A549 (cell line): ENCODE results near the gene APH1B. TPM values are rescaled to one million over a fixed set of nuclear protein-coding genes. Genes with fewer than 3 reads are reported as not detected.
A peak's percentile ranks its signal among the peaks of the same experiment; 100 is the strongest.

Experiments
- CBX8 ChIP-seq: fragments of 200-600 bp; sonication (generic); IDR thresholded peaks from 2 replicates; pipeline ENCODE4 v1.6.1; 2016
- FOSB ChIP-seq: fragments of 250-450 bp; sonication (Bioruptor Pico); IDR thresholded peaks from 2 replicates; pipeline ENCODE4 v1.5.0; 2020; ENCODE audit warnings: mild to moderate bottlenecking, moderate library complexity
- HEYL ChIP-seq: fragments of 250-450 bp; sonication (Bioruptor Pico); IDR thresholded peaks from 2 replicates; pipeline ENCODE4 v1.8.0; 2021; ENCODE audit warnings: mild to moderate bottlenecking, moderate library complexity
- HOXB13 ChIP-seq: fragments of 250-450 bp; sonication (Bioruptor Pico); IDR thresholded peaks from 2 replicates; pipeline ENCODE4 v1.5.0; 2020; ENCODE audit warnings: low read depth, mild to moderate bottlenecking, moderate library complexity
- JUN ChIP-seq, 2 experiments: fragments of >200 bp; sonication (Bioruptor Twin); formaldehyde crosslinking; IDR thresholded peaks; 2 replicates in 1 of 2; 3 replicates in 1 of 2; pipeline ENCODE4 v1.6.1; 2016 to 2017
- JUNB ChIP-seq: fragments of >200 bp; sonication (Bioruptor Twin); formaldehyde crosslinking; IDR thresholded peaks from 2 replicates; pipeline ENCODE4 v1.6.1; 2016
- MYC ChIP-seq: IDR thresholded peaks from 2 replicates; pipeline ENCODE4 v1.6.1; 2012; ENCODE audit warnings: mild to moderate bottlenecking, inconsistent platforms, low read length, improper control_type of control experiment, borderline replicate concordance
- NFE2L2 ChIP-seq: fragments of 150-350 bp; conservative IDR thresholded peaks from 2 replicates; pipeline ENCODE4 v1.6.1; 2014; ENCODE audit warnings: low read length
- NPAS2 ChIP-seq: fragments of 250-450 bp; sonication (Bioruptor Pico); IDR thresholded peaks from 2 replicates; pipeline ENCODE4 v1.8.0; 2022; ENCODE audit warnings: mild to moderate bottlenecking, moderate library complexity, borderline replicate concordance
- PHF8 ChIP-seq: fragments of 200-600 bp; sonication (generic); IDR thresholded peaks from 2 replicates; pipeline ENCODE4 v1.6.1; 2016; ENCODE audit warnings: low read depth, mild to moderate bottlenecking, antibody characterized with exemption, moderate library complexity, borderline replicate concordance
- RNF2 ChIP-seq: fragments of 200-600 bp; sonication (generic); IDR thresholded peaks from 2 replicates; pipeline ENCODE4 v1.6.1; 2016; ENCODE audit warnings: low read depth, mild to moderate bottlenecking, antibody characterized with exemption, moderate library complexity, borderline replicate concordance
- SREBF2 ChIP-seq: fragments of 450-650 bp; IDR thresholded peaks from 2 replicates; pipeline ENCODE4 v1.6.1; 2014; ENCODE audit warnings: mild to moderate bottlenecking, moderate library complexity
- polyA plus RNA-seq, 4 experiments: library from polyadenylated mRNA; depleted of rRNA in 3 of 4; stranded (reverse); fragments of >200 nt; fragmentation: RNase III in 1 of 4; extraction: RNeasy Plus Mini Kit Qiagen cat#74134 plus additional on column Dnase treatment in 1 of 4; gene quantifications; 2 replicates in 3 of 4; 3 replicates in 1 of 4; pipeline ENCODE4 v1.2.3, GENCODE V29; 2011 to 2017
- TF ChIP-seq, protein P1 (sequence below): fragments of 150-350 bp; IDR thresholded peaks from 2 replicates; pipeline ENCODE4 v1.6.1; 2014; ENCODE audit warnings: low read depth, mild to moderate bottlenecking, low read length
- TF ChIP-seq, protein P2 (sequence below): fragments of >200 bp; sonication (Bioruptor Twin); formaldehyde crosslinking; IDR thresholded peaks from 2 replicates; pipeline ENCODE4 v1.6.1; 2016
- TF ChIP-seq, protein P3 (sequence below): fragments of 250-450 bp; sonication (Bioruptor Pico); IDR thresholded peaks from 2 replicates; pipeline ENCODE4 v1.5.0; 2020; ENCODE audit warnings: low read depth, mild to moderate bottlenecking, moderate library complexity
- TF ChIP-seq, protein P4 (sequence below): IDR thresholded peaks from 2 replicates; pipeline ENCODE4 v1.6.1; 2012
- TF ChIP-seq, protein P5 (sequence below): fragments of 250-450 bp; sonication (Bioruptor Pico); IDR thresholded peaks from 2 replicates; pipeline ENCODE4 v1.5.0; 2021; ENCODE audit warnings: mild to moderate bottlenecking, moderate library complexity, borderline replicate concordance
- TF ChIP-seq, protein P6 (sequence below): fragments of >200 bp; sonication (Bioruptor Twin); formaldehyde crosslinking; IDR thresholded peaks from 3 replicates; pipeline ENCODE4 v1.5.1; 2016
- TF ChIP-seq, protein P7 (sequence below): fragments of 200-600 bp; sonication (generic); IDR thresholded peaks from 2 replicates; pipeline ENCODE4 v1.6.1; 2016; ENCODE audit warnings: antibody characterized with exemption, mild to moderate bottlenecking, moderate library complexity

Gene APH1B
- polyA plus RNA-seq, 2 of the 4 experiments (the other 2 are of a cell fraction): 16.4 to 28.5 TPM

DNA sequence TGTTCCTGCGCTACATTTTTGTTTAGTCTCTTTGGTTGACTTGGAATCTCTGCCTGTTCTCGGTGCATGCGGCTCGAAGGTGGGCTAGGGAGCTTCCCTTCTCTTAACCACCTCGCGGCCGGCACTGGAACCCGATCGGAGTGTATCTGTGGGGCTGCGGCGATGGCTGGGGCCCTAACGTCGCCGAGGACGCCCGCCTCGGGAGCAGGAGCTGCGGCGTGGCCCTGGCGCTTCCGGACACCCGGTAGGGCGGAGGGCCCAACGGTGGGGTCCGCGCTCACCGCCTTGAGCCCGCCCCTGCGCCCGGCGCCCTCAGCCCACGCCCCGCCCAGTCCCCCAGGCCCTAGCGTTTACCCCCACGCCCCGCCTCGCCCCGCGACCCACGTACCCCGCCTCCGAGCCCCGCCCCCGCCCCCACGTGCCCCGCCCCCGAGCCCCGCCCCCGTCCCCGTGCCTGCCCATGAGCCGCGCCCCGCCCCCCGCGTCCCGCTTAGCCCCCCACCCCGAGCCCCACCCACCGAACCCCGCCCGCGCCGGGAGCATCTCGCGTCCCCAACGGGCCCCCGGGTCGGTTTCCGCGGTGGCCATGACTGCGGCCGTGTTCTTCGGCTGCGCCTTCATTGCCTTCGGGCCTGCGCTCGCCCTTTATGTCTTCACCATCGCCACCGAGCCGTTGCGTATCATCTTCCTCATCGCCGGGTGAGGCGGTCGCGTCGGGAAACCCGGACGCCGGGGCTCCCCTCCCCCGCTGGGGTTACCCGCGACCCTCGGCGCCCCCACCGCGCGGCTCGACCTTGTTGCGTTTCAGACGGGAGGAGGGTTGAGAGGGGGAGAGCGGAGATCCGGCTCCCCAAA is at the start of gene APH1B (continued):
- TF ChIP-seq, protein P1, sequence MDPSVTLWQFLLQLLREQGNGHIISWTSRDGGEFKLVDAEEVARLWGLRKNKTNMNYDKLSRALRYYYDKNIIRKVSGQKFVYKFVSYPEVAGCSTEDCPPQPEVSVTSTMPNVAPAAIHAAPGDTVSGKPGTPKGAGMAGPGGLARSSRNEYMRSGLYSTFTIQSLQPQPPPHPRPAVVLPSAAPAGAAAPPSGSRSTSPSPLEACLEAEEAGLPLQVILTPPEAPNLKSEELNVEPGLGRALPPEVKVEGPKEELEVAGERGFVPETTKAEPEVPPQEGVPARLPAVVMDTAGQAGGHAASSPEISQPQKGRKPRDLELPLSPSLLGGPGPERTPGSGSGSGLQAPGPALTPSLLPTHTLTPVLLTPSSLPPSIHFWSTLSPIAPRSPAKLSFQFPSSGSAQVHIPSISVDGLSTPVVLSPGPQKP: no peak
- no peak for TF ChIP-seq HOXB13
- TF ChIP-seq JUN (IDR thresholded peaks at IDR 0.05): peak in 1 of 2 experiments; percentile 97; a peak in 4 of 5 replicates
- TF ChIP-seq, protein P2, sequence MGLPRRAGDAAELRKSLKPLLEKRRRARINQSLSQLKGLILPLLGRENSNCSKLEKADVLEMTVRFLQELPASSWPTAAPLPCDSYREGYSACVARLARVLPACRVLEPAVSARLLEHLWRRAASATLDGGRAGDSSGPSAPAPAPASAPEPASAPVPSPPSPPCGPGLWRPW: no peak
- TF ChIP-seq HEYL (CRISPR knock-in tag): no peak
- no peak for TF ChIP-seq JUNB
- TF ChIP-seq, protein P3, sequence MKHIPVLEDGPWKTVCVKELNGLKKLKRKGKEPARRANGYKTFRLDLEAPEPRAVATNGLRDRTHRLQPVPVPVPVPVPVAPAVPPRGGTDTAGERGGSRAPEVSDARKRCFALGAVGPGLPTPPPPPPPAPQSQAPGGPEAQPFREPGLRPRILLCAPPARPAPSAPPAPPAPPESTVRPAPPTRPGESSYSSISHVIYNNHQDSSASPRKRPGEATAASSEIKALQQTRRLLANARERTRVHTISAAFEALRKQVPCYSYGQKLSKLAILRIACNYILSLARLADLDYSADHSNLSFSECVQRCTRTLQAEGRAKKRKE (CRISPR knock-in tag): no peak
- no peak for TF ChIP-seq FOSB (CRISPR knock-in tag)
- no peak for TF ChIP-seq NFE2L2
- no peak for TF ChIP-seq SREBF2
- TF ChIP-seq, protein P4, sequence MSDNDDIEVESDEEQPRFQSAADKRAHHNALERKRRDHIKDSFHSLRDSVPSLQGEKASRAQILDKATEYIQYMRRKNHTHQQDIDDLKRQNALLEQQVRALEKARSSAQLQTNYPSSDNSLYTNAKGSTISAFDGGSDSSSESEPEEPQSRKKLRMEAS: peak; percentile 91
- TF ChIP-seq, protein P5, sequence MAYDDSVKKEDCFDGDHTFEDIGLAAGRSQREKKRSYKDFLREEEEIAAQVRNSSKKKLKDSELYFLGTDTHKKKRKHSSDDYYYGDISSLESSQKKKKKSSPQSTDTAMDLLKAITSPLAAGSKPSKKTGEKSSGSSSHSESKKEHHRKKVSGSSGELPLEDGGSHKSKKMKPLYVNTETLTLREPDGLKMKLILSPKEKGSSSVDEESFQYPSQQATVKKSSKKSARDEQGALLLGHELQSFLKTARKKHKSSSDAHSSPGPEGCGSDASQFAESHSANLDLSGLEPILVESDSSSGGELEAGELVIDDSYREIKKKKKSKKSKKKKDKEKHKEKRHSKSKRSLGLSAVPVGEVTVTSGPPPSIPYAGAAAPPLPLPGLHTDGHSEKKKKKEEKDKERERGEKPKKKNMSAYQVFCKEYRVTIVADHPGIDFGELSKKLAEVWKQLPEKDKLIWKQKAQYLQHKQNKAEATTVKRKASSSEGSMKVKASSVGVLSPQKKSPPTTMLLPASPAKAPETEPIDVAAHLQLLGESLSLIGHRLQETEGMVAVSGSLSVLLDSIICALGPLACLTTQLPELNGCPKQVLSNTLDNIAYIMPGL (CRISPR knock-in tag): no peak
- TF ChIP-seq PHF8: peak; percentile 67
- TF ChIP-seq, protein P6, sequence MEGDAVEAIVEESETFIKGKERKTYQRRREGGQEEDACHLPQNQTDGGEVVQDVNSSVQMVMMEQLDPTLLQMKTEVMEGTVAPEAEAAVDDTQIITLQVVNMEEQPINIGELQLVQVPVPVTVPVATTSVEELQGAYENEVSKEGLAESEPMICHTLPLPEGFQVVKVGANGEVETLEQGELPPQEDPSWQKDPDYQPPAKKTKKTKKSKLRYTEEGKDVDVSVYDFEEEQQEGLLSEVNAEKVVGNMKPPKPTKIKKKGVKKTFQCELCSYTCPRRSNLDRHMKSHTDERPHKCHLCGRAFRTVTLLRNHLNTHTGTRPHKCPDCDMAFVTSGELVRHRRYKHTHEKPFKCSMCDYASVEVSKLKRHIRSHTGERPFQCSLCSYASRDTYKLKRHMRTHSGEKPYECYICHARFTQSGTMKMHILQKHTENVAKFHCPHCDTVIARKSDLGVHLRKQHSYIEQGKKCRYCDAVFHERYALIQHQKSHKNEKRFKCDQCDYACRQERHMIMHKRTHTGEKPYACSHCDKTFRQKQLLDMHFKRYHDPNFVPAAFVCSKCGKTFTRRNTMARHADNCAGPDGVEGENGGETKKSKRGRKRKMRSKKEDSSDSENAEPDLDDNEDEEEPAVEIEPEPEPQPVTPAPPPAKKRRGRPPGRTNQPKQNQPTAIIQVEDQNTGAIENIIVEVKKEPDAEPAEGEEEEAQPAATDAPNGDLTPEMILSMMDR: no peak
- no peak for TF ChIP-seq CBX8
- TF ChIP-seq, protein P7, sequence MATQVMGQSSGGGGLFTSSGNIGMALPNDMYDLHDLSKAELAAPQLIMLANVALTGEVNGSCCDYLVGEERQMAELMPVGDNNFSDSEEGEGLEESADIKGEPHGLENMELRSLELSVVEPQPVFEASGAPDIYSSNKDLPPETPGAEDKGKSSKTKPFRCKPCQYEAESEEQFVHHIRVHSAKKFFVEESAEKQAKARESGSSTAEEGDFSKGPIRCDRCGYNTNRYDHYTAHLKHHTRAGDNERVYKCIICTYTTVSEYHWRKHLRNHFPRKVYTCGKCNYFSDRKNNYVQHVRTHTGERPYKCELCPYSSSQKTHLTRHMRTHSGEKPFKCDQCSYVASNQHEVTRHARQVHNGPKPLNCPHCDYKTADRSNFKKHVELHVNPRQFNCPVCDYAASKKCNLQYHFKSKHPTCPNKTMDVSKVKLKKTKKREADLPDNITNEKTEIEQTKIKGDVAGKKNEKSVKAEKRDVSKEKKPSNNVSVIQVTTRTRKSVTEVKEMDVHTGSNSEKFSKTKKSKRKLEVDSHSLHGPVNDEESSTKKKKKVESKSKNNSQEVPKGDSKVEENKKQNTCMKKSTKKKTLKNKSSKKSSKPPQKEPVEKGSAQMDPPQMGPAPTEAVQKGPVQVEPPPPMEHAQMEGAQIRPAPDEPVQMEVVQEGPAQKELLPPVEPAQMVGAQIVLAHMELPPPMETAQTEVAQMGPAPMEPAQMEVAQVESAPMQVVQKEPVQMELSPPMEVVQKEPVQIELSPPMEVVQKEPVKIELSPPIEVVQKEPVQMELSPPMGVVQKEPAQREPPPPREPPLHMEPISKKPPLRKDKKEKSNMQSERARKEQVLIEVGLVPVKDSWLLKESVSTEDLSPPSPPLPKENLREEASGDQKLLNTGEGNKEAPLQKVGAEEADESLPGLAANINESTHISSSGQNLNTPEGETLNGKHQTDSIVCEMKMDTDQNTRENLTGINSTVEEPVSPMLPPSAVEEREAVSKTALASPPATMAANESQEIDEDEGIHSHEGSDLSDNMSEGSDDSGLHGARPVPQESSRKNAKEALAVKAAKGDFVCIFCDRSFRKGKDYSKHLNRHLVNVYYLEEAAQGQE: no peak
- no peak for TF ChIP-seq NPAS2 (CRISPR knock-in tag)
- no peak for TF ChIP-seq RNF2
- 0 out of 2 replicates have a peak, but pooled peaks have one; percentile 44 for TF ChIP-seq MYC
